MM.1S (cell line): Measurements from ENCODE around the gene LRCH4.

ENCODE experiments used
- CTCF ChIP-seq: fragments of 300-600 bp; sonication (generic); IDR thresholded peaks from 2 replicates; pipeline ENCODE4 v1.5.1; 2016; ENCODE audit warnings: antibody characterized with exemption, low read length, mixed read lengths
- EZH2 ChIP-seq: fragments of 300-600 bp; sonication (generic); optimal IDR thresholded peaks from 2 replicates; pipeline ENCODE3; 2017; ENCODE audit warnings: low read depth, mild to moderate bottlenecking, antibody characterized with exemption, low read length, mixed read lengths
- EZH2phosphoT487 ChIP-seq: fragments of 300-600 bp; sonication (generic); IDR thresholded peaks from 2 replicates; pipeline ENCODE4 v1.6.1; 2018; ENCODE audit warnings: antibody characterized with exemption, low read length

GRCh38 chr7:100621554-100621953 lies 35.6 kb upstream of the LRCH4 start:
- TF ChIP-seq CTCF (no peak), EZH2phosphoT487 (no peak), EZH2 (no peak)
